Peyer's patch (tissue), 4 donors: Measurements from ENCODE around the gene PCDHGA12. TPM values are rescaled to one million over a fixed set of nuclear protein-coding genes. Genes with fewer than 3 reads are reported as not detected.
A peak's percentile ranks its signal among the peaks of the same experiment; 100 is the strongest.

Experiments used
- DNase-seq, 3 donors: peaks; one replicate each; pipeline ENCODE4 v3.0.0-alpha.2; 2017 to 2019
- H3K27ac ChIP-seq, 4 donors: fragments of 200-600 bp; sonication (generic); one replicate each; pipeline ENCODE4 v1.5.1; 2016 to 2019
- H3K27me3 ChIP-seq, 2 donors: fragments of 200-600 bp; sonication (generic); one replicate each; pipeline ENCODE4 v1.5.1; 2019
- H3K36me3 ChIP-seq, 3 donors: fragments of 200-600 bp; sonication (generic); one replicate each; pipeline ENCODE4 v1.5.1; 2016 to 2019
- H3K4me1 ChIP-seq, 4 donors: fragments of 200-600 bp; sonication (generic); one replicate each; pipeline ENCODE4 v1.5.1; 2016 to 2019
- H3K4me3 ChIP-seq, 4 donors: fragments of 200-600 bp; sonication (generic); 1 replicate in 3 of 4; 2 replicates in 1 of 4; pipeline ENCODE4 v1.5.1; 2016 to 2019; ENCODE audit warnings: mild to moderate bottlenecking in 1 of 4
- H3K9me3 ChIP-seq, 4 donors: fragments of 200-600 bp; sonication (generic); one replicate each; pipeline ENCODE4 v1.5.1; 2016 to 2019; ENCODE audit warnings: mild to moderate bottlenecking in 1 of 4
- POLR2A ChIP-seq, 2 donors: fragments of 450-650 bp; IDR thresholded peaks; one replicate each; pipeline ENCODE4 v1.5.1; 2017; ENCODE audit warnings: antibody characterized with exemption in 2 of 2, mild to moderate bottlenecking in 2 of 2, moderate library complexity in 2 of 2
- total RNA-seq, 4 donors: library from RNA; depleted of rRNA; stranded (reverse); fragments of >200 nt; gene quantifications; one replicate each; pipeline ENCODE4 v1.1.0, GENCODE V29; 2016
- TF ChIP-seq, protein P1 (sequence below), 6 experiments: fragments of 450-650 bp in 4 of 6; fragments of 200-600 bp in 2 of 6; sonication (generic) in 1 of 6; IDR thresholded peaks; one replicate each; pipeline ENCODE4 v1.5.1; 2017 to 2019; ENCODE audit warnings: antibody characterized with exemption in 6 of 6, mild to moderate bottlenecking in 3 of 6, moderate library complexity in 1 of 6

The PCDHGA12 gene
- total RNA-seq, 4 donors from 2014 or later: 1.4 to 12.4 (median 4.7) TPM

DNA sequence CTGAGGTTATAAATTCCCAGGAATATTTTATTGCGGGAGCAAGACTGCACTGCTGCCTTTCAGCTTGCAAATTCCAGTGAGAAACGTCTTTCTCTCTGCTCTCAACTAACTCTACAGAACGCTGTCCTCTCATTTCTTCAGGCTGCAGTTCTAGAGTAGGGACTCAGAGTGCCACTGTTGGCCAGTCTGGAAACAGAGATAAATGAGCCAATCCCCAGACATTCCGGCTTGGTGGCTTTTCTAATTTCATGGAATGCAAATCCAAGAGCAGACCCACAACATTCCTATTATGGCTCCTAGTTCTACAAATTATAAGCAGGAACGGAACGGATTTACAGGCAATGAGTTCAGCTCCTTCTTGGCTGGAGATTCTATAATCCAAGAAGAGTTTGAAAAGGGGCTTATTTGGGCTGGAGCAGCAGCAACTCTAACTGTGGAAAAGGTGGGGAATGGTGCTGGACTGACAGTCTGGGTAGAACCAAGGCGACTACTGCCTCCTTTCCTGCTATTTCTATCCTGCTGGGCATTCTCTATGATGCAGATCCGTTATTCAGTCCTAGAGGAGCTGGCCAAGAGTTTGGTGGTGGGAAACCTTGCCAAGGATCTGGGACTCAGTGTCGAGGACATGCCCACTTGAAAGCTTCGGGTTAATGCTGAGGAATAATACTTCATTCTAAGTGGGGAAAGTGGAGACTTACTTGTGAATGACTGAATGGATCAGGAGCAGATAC is 9.3 kb downstream of the PCDHGA12 start:
- no peak for DNase-seq
- no peaks in the 10 kb centered on the region for H3K36me3 ChIP-seq
- H3K27ac ChIP-seq: no peak overlapping the region
- H3K27me3 ChIP-seq: no peaks in the 10 kb centered on the region
- H3K9me3 ChIP-seq: peaks cover 0 to 31% (median 0%) of the 10 kb centered on the region in 4 donors
- H3K4me1 ChIP-seq: no peaks in the 10 kb centered on the region
- TF ChIP-seq POLR2A (IDR thresholded peaks at IDR 0.05): no peak
- TF ChIP-seq, protein P1, sequence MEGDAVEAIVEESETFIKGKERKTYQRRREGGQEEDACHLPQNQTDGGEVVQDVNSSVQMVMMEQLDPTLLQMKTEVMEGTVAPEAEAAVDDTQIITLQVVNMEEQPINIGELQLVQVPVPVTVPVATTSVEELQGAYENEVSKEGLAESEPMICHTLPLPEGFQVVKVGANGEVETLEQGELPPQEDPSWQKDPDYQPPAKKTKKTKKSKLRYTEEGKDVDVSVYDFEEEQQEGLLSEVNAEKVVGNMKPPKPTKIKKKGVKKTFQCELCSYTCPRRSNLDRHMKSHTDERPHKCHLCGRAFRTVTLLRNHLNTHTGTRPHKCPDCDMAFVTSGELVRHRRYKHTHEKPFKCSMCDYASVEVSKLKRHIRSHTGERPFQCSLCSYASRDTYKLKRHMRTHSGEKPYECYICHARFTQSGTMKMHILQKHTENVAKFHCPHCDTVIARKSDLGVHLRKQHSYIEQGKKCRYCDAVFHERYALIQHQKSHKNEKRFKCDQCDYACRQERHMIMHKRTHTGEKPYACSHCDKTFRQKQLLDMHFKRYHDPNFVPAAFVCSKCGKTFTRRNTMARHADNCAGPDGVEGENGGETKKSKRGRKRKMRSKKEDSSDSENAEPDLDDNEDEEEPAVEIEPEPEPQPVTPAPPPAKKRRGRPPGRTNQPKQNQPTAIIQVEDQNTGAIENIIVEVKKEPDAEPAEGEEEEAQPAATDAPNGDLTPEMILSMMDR (IDR thresholded peaks at IDR 0.05): no peak
- no peak overlapping the region for H3K4me3 ChIP-seq

DNA sequence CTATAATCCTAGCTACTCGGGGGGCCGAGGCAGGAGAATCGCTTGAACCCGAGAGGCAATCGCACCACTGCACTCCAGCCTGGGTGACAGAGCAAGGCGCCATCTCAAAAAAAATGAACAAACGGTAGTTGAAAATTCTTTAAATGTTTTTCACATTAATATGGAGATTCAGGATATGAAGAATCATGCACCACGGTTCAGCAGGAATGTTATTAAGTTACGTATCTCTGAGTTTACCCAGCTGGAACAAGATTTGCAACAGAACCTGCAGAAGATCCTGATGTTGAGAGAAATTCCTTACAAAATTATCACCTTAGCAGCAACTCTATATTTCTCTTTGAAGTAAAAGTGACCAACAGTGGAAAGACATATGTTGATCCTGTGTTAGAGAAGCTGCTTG is 10.0 kb downstream of the PCDHGA12 start:
- Histone ChIP-seq H3K27ac (no peak overlapping the region), H3K27me3 (no peaks in the 10 kb centered on the region), H3K9me3 (peaks cover 0 to 37% (median 0%) of the 10 kb centered on the region in 4 donors), H3K4me3 (no peak overlapping the region), H3K36me3 (no peaks in the 10 kb centered on the region), H3K4me1 (no peaks in the 10 kb centered on the region)
- no peak for DNase-seq
- TF ChIP-seq, protein P1 (IDR thresholded peaks at IDR 0.05): no peak
- TF ChIP-seq POLR2A (IDR thresholded peaks at IDR 0.05): no peak

DNA sequence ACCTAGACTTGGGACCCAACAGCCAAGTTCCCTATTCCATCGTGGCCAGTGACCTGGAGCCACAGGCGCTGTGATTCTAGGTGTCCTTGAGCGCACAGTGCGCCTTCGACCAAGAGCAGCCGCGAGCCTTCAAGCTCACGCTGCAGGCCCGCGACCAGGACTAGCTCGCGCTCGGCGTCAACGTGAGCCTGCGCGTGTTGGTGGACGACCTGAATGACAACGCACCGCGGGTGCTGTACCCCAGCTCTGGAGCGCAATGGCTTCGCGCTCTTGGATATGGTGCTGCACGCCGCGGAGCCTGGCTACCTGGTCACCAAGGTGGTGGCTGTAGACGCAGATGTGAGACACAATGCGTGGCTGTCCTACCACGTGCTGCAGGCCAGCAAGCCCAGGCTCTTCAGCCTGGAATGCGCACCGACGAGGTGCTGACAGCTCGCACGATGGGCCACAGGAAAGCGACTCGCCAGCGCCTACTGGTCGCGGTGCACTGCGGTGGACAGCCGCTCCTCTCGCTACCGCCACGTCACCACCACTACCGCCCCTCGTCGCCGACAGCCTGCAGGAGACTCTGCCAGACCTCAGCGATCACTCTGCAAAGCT is 11.4 kb downstream of the PCDHGA12 start:
- H3K4me1 ChIP-seq: no peaks in the 10 kb centered on the region
- H3K9me3 ChIP-seq: peaks cover 0 to 34% (median 0%) of the 10 kb centered on the region in 4 donors
- no peak for DNase-seq
- TF ChIP-seq POLR2A (IDR thresholded peaks at IDR 0.05): no peak
- TF ChIP-seq, protein P1 (IDR thresholded peaks at IDR 0.05): no peak
- H3K36me3 ChIP-seq: no peaks in the 10 kb centered on the region
- H3K27me3 ChIP-seq: no peaks in the 10 kb centered on the region
- no peak overlapping the region for H3K27ac ChIP-seq
- no peak overlapping the region for H3K4me3 ChIP-seq

DNA sequence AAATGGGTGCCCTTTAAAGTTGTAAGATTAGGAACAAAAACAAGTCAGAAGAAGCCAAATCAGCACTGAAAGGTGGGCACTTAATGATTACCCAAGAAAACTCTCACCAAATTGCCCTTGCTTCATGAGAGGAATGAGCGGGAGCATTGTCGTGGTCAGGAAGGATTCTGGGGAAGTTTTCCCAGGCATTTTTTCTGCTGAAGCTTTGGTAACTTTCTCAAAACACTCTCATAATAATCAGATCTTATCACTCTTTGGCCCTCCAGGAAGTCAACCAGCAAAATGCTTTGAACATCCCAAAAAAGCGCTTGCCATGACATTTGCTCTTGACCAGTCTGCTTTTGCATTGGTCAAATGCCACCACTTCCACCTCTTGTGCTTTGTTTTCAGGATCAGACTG is 35.0 kb downstream of the PCDHGA12 start:
- H3K27me3 ChIP-seq: no peaks in the 10 kb centered on the region
- no peak overlapping the region for H3K4me3 ChIP-seq
- H3K4me1 ChIP-seq: no peaks in the 10 kb centered on the region
- H3K36me3 ChIP-seq: no peaks in the 10 kb centered on the region
- DNase-seq: no peak
- no peaks in the 10 kb centered on the region for H3K9me3 ChIP-seq
- H3K27ac ChIP-seq: no peak overlapping the region
- no peak for TF ChIP-seq POLR2A (IDR thresholded peaks at IDR 0.05)
- TF ChIP-seq, protein P1 (IDR thresholded peaks at IDR 0.05): no peak

DNA sequence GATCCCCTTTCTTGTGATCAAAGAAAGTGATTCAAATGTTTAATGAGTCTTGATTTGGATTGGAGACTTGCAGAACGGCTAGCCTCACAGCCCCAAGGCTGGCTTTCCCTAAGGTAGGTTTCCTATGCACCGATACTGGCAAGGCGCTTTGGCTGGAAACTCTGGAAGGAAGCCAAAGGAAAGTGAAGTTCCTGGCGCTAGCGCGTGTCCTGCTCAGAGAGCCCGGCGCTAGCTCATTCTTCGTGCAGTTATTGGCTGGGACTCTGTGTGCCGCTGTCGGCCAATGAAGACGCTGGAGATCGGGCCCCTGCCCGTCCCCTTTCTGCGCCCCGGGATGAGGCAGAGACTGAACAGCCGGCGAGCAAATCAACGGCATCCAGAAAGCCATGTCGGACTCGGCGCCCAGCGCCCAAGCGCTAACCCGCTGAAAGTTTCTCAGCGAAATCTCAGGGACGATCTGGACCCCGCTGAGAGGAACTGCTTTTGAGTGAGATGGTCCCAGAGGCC is 45.4 kb downstream of the PCDHGA12 start, which contains the start of gene PCDHGC3:
Gene PCDHGC3, plus strand, starts transcription at position 342 of the 507 bp plus-strand sequence. Its CDS starts 151 bp downstream, at position 493.
- peak in 1 of 2 donors; percentile 46 for TF ChIP-seq POLR2A (IDR thresholded peaks at IDR 0.05)
- TF ChIP-seq, protein P1 (IDR thresholded peaks at IDR 0.05): peak in 5 of 6 experiments; percentile 11 to 39 (median 22)
- Histone ChIP-seq H3K27me3 (no peaks in the 10 kb centered on the region), H3K4me3 (peak within 1 kb of the TSS; percentile 47 to 65 (median 54)), H3K4me1 (peaks cover 0 to 23% (median 5%) of the 10 kb centered on the region in 4 donors), H3K36me3 (no peaks in the 10 kb centered on the region), H3K27ac (peak within 1 kb of the TSS; percentile 56 to 79 (median 70)), H3K9me3 (no peaks in the 10 kb centered on the region)
- DNase-seq: peak; percentile 70 to 91 (median 82)
